ENCODE results near the gene HJURP.
"Not testable (repeated sequence)": the region's sequence is repeated elsewhere in the genome, so short reads cannot be mapped to it uniquely, and the experiment has no call there.

The HJURP gene, protein sequence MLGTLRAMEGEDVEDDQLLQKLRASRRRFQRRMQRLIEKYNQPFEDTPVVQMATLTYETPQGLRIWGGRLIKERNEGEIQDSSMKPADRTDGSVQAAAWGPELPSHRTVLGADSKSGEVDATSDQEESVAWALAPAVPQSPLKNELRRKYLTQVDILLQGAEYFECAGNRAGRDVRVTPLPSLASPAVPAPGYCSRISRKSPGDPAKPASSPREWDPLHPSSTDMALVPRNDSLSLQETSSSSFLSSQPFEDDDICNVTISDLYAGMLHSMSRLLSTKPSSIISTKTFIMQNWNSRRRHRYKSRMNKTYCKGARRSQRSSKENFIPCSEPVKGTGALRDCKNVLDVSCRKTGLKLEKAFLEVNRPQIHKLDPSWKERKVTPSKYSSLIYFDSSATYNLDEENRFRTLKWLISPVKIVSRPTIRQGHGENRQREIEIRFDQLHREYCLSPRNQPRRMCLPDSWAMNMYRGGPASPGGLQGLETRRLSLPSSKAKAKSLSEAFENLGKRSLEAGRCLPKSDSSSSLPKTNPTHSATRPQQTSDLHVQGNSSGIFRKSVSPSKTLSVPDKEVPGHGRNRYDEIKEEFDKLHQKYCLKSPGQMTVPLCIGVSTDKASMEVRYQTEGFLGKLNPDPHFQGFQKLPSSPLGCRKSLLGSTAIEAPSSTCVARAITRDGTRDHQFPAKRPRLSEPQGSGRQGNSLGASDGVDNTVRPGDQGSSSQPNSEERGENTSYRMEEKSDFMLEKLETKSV

DNA sequence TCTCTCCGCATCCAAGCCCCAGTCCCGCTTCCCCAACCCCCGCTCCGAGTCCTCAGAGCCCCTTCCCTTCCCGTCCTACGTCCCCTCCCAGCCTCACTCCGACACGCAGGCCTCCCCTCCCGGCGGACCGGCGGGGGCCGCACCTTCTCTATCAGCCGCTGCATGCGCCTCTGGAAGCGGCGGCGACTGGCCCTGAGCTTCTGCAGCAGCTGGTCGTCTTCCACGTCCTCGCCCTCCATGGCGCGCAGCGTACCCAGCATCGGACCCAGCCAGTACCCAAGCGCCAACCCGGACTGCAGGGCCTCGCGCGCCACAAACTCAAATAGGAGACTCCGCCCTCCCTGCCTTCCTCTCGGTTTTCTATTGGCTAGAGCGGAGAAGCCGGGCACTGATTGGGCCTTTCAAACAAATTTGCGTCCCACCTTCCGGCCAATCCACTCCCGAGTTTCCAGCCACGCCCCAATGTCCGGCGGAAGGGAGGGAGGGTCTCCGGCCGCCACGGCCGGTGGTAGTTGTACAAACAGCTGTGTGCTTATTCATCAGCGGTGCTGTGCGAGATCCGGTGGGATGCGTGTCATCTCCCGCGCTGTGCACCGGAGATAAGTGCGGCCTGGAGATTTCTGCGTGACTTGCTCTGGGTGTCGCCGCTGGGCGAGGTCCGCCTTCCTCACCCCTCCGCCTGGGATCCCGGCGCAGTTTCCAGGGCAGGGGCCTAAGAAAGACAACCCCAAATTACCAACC lies at the start of gene HJURP:
TSS of gene HJURP (minus strand) at position 295 of the 741 bp plus-strand sequence. CDS start at position 260, 35 bp downstream.
- peak; percentile 82 for DNase-seq

DNA sequence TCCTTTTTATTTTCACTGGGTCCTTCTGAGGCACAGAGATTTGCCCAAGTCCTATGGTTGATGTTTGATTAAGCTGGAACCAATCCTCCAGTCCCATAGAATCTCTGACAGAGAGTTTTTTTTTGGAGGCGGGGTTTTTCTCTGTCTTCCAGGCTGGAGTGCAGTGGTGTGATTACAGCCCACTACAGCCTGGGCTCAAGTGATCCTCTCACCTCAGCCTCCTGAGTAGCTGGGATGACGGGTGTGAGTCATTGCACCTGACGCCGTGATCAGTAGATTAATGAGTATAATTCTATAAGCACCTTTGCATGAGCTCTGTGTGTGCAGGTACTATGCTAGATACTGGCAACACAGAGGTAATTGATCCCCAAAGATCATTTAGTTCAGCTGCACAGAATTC lies 47.5 kb upstream of the HJURP start:
- DNase-seq, result no peak

DNA sequence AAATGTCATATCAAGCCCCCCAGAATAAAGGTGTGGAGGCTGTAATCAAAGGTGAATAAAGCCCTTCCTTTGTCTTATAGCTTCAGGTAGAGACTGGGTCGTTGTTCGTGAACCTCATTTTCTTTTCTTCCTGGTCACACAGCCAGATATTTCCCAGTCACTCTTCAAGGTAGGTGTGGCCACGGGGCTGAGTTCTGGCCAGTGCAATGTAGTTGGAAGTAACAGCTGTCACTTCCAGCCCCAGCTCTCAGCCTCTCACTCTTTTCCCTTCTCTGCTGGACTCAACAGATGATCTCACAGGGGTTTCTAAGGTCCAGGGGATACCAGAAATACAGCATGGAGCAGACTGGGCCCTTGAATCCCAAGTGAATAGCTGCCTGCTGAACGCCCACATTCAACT lies 47.0 kb upstream of the HJURP start:
- no peak for DNase-seq

DNA sequence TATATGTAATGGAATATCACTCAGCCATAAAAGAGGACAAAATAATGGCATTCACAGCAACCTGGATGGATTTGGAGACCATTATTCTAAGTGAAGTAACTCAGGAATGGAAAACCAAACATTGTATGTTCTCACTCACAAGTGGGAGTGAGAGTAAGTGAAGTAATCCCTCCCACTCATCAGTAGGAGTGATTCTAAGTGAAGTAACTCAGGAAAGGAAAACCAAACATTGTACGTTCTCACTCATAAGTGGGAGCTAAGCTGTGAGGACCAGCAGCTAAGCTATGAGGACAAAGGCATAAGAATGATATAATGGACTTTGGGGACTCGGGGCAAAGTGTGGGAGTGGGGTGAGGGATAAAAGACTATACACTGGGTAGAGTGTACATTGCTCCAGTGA lies 41.9 kb upstream of the HJURP start:
- DNase-seq, result not testable (repeated sequence)

DNA sequence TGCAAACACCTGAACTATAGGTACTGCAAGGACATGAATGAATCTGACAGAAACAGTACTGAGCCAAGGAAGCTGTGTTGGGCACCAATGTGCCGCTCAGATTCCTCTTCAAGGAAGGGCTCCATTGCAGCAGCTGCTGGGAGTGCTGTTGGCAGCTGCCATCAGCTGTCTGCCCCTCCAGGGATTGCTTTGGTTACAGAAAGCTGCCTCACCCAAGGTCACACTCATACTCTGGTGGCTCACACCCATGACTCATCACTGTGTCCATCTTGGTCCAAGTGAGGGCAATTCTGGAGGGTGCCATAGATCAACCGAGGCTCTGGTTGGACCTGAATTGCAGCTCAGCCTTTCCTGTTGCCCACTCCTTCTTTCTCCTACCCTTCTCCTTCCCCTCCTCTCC lies 38.5 kb upstream of the HJURP start:
- DNase-seq, result no peak

DNA sequence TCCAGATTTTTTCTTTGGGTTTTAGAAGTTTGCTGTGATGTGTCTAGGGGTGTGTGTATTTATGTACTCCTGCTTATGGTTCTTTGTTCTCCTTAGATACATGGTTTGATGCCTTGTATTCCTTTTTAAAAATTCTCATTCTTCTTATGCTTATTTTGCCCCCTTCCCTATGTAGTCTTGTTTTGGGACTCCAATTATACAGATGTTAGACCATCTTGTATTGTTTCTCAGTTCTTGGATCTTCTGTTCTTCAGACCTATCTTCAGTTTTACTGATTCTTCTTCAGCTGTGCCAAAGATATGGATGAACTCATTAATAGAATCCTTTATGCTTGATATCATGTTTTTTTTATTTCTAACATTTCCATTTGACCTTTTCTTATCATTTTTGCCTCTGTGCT lies 28.0 kb upstream of the HJURP start:
- no peak for DNase-seq

DNA sequence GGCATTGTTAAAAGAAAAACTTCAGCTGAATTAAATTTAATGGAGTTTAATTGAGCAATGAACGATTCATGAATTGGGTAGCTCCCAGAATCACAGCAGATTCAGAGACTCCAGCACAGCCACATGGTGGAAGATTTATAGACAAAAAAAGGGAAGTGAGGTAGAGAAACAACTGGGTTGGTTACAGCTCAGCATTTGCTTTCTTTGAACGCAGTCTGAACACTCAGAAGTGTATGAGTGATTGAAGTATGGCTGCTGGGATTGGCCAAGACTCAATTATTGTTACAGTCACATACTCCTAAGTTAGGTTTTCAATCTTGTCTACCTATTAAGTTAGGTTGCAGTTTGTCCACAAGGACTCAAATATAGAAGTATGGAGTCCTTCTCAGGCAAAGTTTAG lies 17.8 kb upstream of the HJURP start:
- not testable (repeated sequence) for DNase-seq

DNA sequence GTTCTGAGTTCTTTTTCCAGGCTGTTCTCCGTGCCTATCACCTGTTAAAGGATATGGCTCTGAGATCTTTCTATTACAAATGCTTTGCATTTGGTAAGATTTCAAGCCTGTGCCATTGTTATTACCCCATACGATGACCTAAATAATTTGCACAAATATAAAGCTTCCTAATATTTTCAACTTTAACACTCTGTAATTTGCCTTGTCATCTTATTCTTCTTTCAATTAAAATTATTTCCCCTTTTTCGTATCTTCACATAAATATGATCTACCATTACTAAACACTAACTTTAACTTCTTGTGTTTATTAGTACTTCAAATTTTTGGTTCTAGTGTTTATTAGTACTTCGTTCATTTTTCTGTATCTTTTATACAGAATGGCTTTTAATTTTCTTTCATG lies 17.1 kb upstream of the HJURP start:
- no peak for DNase-seq

DNA sequence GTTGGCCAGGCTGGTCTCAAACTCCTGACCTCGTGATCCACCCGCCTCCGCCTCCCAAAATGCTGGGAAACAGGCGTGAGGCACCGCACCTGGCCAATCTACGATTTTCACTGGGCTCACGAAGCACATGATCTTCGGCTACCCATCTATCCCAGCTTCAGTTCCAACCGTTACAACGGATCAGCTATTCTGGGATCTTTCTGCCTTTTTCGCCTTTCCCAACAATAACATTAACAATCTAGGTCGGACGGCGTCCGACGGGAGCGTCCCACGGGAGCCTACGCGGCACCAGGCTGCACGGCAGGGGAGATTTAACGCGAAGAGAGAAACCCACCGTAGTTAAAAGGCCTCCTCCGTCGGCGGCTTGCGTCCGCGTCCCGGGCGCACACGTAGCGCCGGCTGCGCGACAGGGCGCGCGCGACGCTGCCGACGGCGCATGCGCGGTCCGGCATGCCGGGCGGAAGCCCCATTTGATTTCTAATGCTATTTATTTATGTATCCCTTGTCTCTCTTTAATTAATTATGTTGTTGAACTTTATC lies 13.7 kb upstream of the HJURP start, which contains the start of gene MSL3B:
TSS of gene MSL3B (minus strand) at position 394 of the 540 bp plus-strand sequence.
- no peak for DNase-seq

DNA sequence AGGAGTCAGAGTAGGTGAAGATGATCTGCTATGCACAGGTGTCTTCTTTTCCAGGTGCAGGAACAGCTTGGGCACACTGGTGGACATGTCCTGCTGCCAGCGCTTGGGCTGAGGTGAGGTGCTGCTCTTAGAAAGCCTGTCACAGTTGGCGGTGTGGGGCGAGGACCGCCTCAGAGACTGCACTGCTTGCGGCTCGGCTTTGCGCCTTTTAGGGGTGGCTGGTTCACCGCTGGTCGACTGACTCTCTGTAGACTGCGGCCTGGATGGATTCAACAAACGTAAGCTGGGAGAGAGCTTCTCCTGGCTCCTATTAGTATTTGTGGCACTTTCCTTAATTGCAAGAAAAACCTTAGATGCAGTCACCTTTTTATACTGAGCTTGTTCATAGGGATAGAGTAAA lies 12.1 kb upstream of the HJURP start:
- DNase-seq, result no peak

DNA sequence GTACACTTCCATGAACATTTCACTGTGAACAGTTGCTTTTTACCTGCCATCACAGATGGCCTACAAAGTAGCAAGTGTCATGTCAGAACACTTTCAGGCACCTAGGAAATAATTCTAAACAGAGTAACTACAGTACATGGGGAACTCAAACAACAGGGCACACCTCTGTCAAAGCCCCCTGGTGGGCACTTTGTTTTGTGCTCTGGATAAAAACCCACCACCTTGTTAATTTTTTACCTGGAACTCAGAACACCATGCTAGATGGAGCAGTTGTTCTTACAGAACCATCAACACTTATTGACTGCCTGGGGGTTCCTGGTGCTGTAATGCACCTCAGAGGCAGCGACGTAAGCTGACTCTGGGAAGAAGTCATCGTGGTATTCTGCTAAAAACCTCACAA lies 11.5 kb upstream of the HJURP start:
- no peak for DNase-seq

DNA sequence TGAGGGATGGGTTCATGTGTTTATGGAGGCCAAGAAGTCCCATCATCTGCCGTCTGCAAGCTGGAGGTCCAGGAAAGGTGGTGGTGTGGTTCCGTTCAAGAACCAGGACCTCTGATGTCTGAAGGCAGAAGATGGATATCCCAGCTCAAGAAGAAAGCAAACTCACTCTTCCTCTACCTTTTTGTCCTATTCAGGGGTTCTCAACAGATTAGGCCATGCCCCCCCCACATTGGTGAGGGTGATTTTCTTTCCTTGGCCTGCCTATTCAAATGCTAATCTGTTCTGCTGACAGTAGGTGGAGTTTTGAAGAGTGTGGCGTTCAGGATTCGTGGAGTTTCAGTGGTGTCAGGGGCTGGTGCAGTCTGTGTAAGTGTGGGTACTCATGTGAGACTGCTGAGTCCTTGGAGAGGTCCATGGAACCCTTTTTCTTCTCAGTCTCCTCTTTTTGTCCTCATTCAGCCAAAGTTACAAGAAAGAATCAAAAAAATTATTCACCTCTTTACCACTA lies 8.0 kb upstream of the HJURP start:
- no peak for DNase-seq

DNA sequence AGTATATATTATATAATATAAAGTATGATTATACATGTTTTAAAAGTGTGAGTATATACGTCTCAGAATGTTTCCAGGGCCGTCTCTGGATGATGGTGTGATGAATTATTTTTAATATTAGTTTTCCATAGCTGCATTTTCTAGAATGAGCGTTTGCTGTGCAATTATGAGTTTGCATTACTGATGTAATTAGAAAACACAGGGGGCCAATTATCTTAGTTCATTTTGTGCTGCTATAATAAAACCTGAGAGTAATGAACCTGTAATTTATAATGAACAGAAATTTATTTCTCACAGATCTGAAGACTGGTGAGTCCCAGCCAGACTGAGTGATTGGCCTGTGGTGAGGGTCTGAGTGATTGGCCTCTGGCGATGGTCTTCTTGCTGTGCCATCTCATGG lies 4.0 kb upstream of the HJURP start:
- DNase-seq, result no peak

DNA sequence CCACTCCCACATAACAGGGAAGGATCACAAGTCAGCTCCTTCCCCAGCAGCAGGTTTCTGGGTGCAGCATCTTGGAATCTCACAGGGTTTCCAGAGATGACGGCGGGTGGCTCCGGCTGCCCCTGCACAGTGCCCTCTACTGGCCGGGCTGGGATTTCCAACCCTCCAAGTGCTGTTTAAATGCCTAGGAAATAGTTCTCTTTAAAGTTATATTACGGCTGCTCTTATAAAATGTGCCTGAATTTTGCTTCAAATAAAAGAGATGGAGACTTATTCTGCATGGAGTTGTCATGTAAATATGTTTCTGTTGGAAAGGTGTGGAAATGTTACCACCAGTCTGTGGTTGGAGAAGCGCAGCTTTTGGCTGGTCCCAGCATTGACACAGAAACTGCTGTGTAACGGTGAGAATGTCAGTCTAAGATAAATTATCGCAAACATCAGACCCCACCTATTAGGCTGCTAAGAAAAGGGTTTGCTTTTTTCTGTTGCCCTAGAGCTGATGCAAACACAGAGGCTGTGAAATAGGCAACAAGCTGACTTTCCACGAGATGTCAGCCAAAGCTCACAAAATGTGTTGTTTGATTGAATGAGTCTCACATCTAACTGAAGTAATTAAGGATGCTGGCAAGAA lies 3.3 kb upstream of the HJURP start:
- no peak for DNase-seq

DNA sequence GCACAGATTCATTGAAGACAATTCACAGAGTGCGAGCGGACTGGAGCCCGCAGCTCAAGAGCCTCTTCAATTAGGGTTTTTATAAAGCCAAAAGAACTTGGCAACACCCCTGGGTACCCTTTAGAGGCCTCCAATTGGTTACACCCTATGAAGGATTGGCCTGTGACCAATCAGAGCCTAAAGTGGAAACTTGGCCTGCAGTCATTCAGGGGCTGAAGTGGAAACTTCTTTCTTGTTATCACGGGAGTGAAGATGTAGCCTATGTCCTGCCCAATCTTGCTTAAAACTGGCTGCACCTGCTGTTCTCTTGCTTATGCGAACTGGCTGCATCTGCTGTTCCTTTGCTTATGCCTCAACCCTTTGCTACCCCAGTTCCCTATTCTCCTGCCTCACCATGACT lies 1.8 kb upstream of the HJURP start:
- DNase-seq, result no peak

DNA sequence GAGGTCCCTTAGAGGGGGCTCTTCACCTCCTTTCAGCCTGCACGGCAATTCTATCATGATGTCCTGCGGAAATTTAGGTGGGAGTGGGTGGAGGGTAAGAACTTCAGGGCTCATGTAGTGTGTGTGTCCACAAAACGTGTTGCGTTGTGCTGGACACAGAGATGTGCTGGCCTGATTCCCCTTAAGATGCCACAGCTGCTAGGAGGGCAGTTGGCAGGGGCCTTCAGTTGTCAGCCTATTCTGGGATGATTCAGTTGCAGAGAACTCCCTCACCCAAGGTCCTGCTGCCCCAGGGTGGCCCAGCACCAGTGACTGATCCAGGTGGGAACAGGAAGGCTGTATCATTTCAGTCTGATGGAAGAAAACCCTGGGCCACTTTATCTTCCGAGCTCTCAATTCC lies 1.0 kb upstream of the HJURP start:
- no peak for DNase-seq

DNA sequence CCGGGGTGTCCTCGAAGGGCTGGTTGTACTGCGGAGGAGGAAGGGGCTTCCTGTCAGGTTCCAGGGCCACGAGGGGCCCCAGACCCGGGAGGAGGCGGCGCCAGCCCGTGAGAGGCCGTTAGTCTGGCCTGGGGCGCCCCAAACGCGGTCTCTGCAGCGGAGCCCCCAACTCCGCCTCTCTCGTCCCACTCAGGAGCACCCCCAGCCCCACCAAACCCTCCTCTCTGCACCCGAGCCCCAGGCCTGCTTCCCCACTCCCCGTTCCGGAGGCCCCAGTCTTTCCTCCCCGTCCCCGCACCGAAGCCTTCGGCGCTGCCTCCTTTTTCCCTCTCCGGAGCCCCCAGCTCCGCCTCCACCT lies 473 bp downstream of the HJURP start:
- DNase-seq, result no peak

DNA sequence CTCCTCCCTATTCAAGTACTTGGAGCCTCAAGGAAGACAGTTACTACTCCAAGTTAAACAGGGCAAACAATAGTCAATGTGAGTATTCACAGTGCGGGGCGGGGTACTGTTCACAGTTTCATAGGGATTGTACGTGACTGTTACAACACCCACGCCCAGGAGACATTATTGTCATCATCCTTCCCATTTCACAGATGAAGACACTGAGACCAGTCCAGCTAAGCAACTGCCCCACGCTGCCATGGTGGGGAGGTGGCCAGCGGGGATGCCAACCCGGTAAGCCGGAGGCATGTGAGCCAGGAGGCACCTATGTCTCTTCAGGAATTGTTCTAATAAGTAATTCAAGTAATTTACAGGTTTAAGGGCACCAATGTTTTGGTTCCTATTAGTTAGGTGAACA lies 982 bp downstream of the HJURP start:
- no peak for DNase-seq

DNA sequence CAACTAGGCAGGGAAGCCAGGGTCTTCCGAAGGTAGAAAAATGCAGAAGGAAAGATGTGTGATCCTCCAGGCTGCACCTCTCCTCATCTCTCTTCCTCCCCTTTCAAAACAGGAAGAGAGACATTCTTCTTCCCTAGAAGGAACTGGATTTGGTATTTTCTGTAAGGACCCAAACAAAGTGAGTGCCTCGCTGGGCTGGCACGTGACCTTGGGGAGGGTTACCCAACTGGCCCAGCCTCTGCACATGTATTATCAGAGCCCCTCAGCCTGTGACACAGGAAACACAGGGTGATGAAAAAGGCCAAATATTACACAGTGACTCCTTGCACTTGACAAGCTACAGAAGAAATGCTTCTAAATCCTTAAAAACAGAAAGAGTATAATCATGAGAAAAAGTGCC lies 2.3 kb downstream of the HJURP start:
- no peak for DNase-seq

DNA sequence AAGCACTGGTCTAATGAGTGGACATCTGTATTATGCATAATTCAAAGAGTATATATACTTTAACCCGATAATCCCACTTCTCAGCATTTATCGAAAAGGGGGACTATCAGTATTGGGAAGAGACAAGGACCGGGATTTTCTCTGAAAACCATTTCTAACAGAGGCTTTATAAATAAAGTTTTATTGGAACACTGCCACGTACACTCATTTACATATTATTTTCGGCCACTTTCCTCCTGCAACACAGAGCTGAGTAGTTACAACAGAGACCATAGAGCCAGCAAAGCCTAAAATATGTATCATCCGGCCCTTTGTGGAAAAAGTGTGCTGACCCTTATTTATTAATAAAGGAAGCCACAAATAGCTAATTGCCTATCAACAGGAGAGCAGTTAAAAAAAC lies 3.2 kb downstream of the HJURP start:
- no peak for DNase-seq

DNA sequence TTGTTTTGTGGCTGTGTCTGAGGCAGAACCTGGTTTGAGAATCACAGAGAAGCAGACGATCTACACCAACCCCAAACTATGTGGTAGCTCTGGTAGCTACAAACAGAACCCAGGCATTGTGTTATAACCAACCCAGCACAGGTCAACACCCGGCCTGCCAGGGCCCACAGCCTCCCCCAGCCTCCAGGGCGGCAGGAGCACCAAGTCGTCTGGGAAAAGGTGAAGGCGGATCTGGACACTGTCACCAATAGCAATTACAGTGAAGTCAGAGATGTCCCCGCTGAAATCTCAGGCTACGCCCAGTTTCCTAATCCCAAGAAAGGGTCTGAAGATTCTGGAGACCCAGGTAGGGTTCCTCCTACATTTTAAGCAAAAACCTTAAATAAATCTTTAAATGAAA lies 3.6 kb downstream of the HJURP start:
- no peak for DNase-seq

DNA sequence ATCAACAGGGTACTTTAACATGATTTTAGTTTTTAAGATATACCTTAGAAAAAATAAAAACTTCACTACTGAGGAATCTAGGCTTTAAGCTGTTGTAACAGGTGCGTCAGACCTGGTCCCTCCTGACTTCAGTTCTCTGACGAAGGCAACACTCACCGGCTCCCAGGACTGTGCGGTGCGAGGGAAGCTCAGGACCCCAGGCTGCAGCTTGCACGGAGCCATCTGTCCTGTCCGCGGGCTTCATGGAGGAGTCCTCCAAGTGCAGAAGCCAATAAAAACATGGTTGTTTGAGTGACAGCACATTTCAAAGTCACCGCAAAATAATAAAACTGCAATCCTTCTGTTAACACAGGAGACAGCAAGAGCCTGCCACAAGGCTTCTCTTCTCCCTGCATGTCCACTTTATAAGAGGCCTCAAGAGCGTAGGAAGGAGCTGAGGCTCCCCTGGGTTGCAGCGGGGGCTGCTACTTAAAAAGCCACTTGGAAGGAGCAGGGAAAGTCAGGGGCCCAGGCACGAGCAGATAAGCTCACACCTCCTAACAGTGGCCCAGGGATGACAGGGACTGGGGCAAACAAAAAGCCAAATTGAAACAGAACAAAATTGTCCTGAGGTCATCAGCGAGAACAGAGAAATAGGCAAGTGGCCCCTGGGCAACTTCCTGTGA lies 4.6 kb downstream of the HJURP start:
- no peak for DNase-seq

All from NCI-H2107 (cell line).